Lung (tissue), 12 donors: ENCODE measurements around the gene TNS3. TPM values are rescaled to one million over a fixed set of nuclear protein-coding genes. Genes with fewer than 3 reads are reported as not detected.

Source experiments
- ATAC-seq: fragments of 200-7000 bp; cut with Tn5 transposase; one replicate; pipeline ENCODE4 v1.9.1; 2020; ENCODE audit warnings: moderate number of reproducible peaks; ENCODE audit not compliant: insufficient read depth, low FRiP score
- DNase-seq, 3 donors: peaks; one replicate each; pipeline ENCODE4 v3.0.0-alpha.2; 2013 to 2017
- H3K27ac ChIP-seq, 2 donors: one replicate each; pipeline ENCODE4 v1.5.1; 2013; ENCODE audit warnings: mild to moderate bottlenecking in 2 of 2, moderate library complexity in 2 of 2, control low read depth in 1 of 2, inconsistent platforms in 1 of 2, low read depth in 1 of 2, low read length in 1 of 2
- H3K27me3 ChIP-seq, 3 donors: one replicate each; pipeline ENCODE4 v1.5.1; 2013; ENCODE audit warnings: low read length in 2 of 3; ENCODE audit not compliant: control insufficient read depth in 3 of 3, insufficient read depth in 3 of 3
- H3K36me3 ChIP-seq, 4 donors: one replicate each; pipeline ENCODE4 v1.5.1; 2013; ENCODE audit warnings: low read length in 4 of 4, mild to moderate bottlenecking in 1 of 4, moderate library complexity in 1 of 4; ENCODE audit not compliant: control insufficient read depth in 4 of 4, insufficient read depth in 4 of 4
- H3K4me1 ChIP-seq, 5 donors: one replicate each; pipeline ENCODE4 v1.5.1; 2013; ENCODE audit warnings: low read length in 5 of 5, mild to moderate bottlenecking in 2 of 5, moderate library complexity in 1 of 5; ENCODE audit not compliant: control insufficient read depth in 5 of 5, insufficient read depth in 5 of 5
- H3K4me3 ChIP-seq: one replicate; pipeline ENCODE4 v1.5.1; 2013; ENCODE audit warnings: mild to moderate bottlenecking, control low read depth, moderate library complexity
- H3K9ac ChIP-seq, 2 donors: one replicate each; pipeline ENCODE4 v1.5.1; 2013; ENCODE audit warnings: low read length in 2 of 2, control low read depth in 1 of 2; ENCODE audit not compliant: insufficient read depth in 1 of 2
- H3K9me3 ChIP-seq, 4 donors: one replicate each; pipeline ENCODE4 v1.5.1; 2013; ENCODE audit warnings: low read length in 3 of 4, mild to moderate bottlenecking in 1 of 4, moderate library complexity in 1 of 4; ENCODE audit not compliant: control insufficient read depth in 4 of 4, insufficient read depth in 3 of 4
- WGBS, 2 donors: extraction: QIAGEN DNeasy Blood & Tissue Kit; methylation state at CpG; one replicate each; pipeline ENCODE4 v1.1.7; 2013; 5-methylcytosine and 5-hydroxymethylcytosine counted together
- polyA plus RNA-seq, 2 donors: library from polyadenylated mRNA; stranded (reverse); fragments of 200-250 nt; gene quantifications; one replicate each; pipeline ENCODE4 v1.2.1, GENCODE V29; 2013
- total RNA-seq, 2 donors: library from RNA; depleted of rRNA in 1 of 2; stranded (reverse); fragments of >200 nt in 1 of 2; gene quantifications; one replicate each; pipeline ENCODE4 v1.2.1, GENCODE V29; 2014 to 2021
- TF ChIP-seq, protein P1 (sequence below): IDR thresholded peaks from 2 replicates; pipeline ENCODE4 v1.5.1; 2012; ENCODE audit warnings: mild to moderate bottlenecking; ENCODE audit errors: control extremely low read depth, extremely low read depth
- donor health status: control.
- donor health status: control.
- donor health status: Bipolar disorder and iron deficiency.
- donor health status: healthy.
- donor health status: DM: yes; HTN: yes; CAD: no.

The TNS3 gene
- total and polyA plus RNA-seq, 4 donors, result 23.8 to 140 (median 85.7) TPM

DNA sequence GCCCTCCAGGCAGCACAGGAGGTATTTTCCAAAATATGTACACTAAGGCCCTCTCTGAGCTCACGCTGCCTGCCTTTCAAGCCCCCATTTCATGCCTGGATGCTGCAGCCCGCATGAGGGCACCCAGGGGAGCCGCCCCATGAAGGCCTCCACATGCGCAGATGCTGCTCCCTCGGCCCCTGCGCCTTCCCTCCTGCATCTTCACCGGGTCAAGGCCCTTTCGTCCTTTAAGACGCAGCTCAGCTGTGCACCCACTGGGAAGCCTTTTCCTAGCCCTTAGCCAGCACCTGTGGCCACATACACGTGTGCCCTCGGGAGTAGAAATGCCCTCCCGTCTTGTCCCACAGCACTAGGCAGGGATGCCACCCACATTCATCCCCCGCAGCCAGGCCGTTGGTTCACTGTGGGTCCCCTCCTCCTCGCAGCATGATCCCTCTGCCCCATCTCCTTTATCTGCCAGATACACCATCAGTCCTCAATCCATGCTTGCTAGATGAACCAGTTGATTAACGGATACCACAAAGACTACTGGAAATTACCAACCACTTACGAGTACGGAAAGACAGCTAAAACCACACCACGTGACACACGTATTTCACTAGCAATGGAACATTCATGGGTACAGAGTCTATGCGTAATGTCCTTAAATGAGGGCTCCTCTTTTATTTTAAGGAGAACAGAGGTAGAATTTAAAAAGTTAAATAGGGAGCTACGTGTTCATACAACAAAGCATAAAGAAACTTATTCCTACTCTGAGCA lies 278.0 kb downstream of the TNS3 start:
- TF ChIP-seq, protein P1, sequence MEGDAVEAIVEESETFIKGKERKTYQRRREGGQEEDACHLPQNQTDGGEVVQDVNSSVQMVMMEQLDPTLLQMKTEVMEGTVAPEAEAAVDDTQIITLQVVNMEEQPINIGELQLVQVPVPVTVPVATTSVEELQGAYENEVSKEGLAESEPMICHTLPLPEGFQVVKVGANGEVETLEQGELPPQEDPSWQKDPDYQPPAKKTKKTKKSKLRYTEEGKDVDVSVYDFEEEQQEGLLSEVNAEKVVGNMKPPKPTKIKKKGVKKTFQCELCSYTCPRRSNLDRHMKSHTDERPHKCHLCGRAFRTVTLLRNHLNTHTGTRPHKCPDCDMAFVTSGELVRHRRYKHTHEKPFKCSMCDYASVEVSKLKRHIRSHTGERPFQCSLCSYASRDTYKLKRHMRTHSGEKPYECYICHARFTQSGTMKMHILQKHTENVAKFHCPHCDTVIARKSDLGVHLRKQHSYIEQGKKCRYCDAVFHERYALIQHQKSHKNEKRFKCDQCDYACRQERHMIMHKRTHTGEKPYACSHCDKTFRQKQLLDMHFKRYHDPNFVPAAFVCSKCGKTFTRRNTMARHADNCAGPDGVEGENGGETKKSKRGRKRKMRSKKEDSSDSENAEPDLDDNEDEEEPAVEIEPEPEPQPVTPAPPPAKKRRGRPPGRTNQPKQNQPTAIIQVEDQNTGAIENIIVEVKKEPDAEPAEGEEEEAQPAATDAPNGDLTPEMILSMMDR, result no peak
- Histone ChIP-seq H3K36me3 (peaks cover 0 to 60% (median 39%) of the 10 kb centered on the region in 4 donors), H3K27me3 (no peaks in the 10 kb centered on the region), H3K27ac (no peak overlapping the region), H3K9me3 (peaks cover 0 to 4% (median 0%) of the 10 kb centered on the region in 4 donors), H3K4me1 (peaks cover 0 to 4% (median 0%) of the 10 kb centered on the region in 5 donors), H3K9ac (no peak overlapping the region), H3K4me3 (no peak overlapping the region)
- DNase-seq (no peak), ATAC-seq (no peak)
- 92 to 95% methylated on average over 22 of the region's 22 CpGs for WGBS, 2 donors

DNA sequence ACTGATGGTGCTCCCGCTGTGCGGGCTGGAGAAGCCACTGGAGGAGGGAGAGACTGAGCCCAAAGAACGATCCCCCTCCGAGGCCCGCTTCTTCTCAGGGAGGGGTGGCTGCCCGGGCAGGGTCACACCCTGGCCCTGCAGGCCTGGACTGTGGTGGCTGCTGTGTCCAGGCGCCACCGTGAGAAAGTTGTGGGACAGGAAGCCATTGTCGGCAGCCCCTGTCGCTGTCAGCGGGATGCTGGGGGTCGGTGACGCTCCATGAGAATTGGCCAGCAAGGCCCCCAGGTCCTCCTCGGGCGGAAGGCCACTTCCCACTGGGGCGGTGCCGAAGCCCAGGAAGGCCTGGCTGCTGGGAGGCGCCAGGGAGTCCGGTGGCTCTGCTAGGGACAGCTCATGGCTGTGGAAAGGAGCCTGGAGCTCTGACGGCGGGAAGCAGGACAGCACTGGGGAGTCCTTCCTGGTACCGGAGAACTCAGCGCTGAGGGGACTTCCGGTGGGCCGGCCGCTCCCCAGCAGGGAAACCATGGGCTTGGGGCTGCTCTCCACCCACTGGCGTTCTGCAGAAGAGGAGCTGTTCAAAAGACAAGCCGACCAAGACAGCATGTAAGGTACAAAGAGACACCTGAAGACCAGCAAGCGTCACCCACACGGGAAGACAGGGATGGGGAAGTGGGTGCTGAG lies 278.8 kb downstream of the TNS3 start:
- TF ChIP-seq, protein P1, result no peak
- no peak overlapping the region for H3K4me3 ChIP-seq
- no peak overlapping the region for H3K27ac ChIP-seq
- H3K27me3 ChIP-seq, result no peaks in the 10 kb centered on the region
- 89 to 91% methylated on average over 30 of the region's 30 CpGs for WGBS, 2 donors
- ATAC-seq (no peak), DNase-seq (no peak)
- H3K9ac ChIP-seq, result no peak overlapping the region
- H3K4me1 ChIP-seq, result peaks cover 0 to 4% (median 0%) of the 10 kb centered on the region in 5 donors
- H3K36me3 ChIP-seq, result peaks cover 0 to 60% (median 44%) of the 10 kb centered on the region in 4 donors
- no peaks in the 10 kb centered on the region for H3K9me3 ChIP-seq

DNA sequence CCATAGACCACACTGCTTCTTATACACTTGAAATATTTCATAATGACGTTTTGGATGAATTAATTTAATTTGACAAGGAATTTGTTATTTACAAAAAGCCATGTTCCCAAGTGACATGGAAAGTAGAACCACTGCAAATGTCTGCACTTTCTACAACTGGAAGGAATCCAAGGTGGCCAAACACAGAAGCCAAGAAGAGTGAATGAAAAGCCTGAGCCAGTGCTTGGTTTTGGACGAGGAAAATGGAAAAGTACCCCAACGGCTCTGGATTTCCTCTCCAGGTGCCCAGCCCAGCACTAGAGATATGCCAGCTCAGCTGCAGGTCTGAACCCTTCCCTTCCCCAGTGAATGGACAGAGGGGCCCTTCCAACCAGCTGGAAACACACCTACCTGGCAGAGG lies 279.4 kb downstream of the TNS3 start:
- no peak for ATAC-seq
- Histone ChIP-seq H3K4me1 (peaks cover 0 to 4% (median 0%) of the 10 kb centered on the region in 5 donors), H3K27me3 (no peaks in the 10 kb centered on the region), H3K36me3 (peaks cover 0 to 62% (median 45%) of the 10 kb centered on the region in 4 donors), H3K27ac (no peak overlapping the region), H3K9ac (no peak overlapping the region), H3K9me3 (no peaks in the 10 kb centered on the region), H3K4me3 (no peak overlapping the region)
- TF ChIP-seq, protein P1, result no peak
- no peak for DNase-seq
- 63 to 82% methylated on average over 3 of the region's 3 CpGs for WGBS, 2 donors
